A204.1 (cell line): ENCODE results near the gene GRK5.

Experiments used
- FAIRE-seq: peaks from 2 replicates; lab custom pipeline; 2012; peaks lifted over from hg19 to GRCh38; lab: Jason Lieb, UNC

GRK5 gene

DNA sequence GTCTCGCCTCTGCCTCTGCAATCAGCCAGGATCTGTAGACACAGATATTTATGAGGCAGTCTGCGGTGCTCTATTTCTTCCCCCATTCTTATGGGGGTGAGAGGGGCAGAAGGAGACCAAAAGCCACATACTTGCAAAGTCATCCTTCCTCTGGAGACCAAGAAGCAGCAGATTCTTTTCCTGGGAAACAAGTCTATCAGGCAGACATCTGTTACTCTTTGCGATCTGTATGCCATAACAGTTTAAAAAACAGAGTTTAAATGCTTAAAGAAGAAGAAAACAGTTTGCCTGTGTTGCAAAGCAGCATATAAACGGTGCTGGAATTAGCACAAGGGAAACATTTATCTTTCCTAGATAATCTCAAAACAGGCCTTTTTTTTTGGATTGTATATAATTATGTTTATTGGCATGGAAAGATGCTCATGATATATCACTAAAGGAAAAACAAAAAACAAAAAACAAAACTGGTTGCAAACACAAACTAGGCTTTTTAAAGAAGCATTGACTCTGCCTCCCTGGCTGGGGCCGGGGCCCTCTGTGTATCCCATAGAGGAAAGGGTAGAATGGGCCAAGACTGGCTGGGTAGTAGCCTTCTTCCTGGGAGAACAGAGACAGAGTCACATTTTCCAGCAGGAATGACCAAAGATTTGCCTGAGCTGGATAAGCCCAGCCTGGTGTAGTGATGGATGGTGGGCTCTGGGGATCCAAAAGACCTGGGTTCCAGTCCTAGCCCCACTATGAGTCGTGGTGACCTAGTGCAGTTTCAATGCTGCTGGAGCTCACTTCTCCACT, 284.8 kb downstream of the GRK5 start:
- no peak for FAIRE-seq

DNA sequence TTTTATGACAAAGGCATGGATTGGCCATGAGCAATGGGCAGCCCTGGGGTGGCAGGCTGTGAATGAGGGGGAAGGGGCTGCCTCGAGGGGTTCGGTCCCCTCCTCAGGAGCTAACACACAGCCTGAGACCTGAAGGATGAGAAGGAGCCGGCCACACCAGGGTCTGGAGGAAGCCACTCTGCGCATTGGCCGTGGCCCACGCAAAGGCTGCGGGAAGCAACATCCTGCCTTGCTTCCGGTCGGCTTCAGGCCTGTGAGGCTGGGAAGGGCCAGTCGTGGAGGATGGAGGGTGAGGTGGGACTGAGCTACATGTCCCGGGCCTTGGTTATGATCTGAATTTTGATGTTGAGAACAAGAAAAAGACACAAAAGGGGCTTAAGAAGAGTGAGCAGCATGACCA, 285.8 kb downstream of the GRK5 start:
- no peak for FAIRE-seq

DNA sequence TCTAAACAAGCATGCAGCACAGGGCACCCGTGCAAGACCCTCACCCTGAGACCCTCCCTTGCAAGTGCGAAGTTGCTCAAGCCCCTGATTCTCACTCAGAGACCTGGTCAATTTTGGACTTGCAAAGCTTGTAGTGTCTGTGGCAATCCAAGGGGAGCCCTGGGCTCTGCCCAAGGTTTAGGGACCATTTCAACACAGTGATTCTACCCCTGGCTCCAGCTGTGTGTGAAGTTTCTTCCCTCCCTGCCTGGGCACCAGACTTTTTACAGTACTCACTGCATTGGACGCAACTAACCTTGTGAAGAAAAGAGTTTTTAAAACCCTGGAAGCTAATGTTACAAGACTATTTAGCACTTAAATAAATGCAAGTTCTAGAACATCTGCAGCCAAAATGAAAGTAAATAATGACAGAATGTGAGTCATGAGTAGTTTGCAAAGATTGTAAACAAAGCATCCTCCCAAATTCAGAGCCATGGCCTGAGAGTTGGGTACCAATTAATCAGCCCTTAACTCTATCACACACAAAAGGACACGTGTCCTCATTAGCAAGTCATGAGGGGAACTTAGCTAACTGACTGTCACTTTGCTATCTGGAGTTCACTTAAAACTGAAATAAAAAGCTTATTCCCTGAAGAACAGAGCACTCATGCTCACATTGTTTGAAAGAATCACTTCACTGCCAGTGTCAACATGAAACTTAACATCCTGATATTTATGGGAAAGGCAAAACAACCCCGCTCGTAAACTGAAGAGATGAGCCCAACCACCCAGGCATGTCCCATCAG, 287.1 kb downstream of the GRK5 start:
- no peak for FAIRE-seq

DNA sequence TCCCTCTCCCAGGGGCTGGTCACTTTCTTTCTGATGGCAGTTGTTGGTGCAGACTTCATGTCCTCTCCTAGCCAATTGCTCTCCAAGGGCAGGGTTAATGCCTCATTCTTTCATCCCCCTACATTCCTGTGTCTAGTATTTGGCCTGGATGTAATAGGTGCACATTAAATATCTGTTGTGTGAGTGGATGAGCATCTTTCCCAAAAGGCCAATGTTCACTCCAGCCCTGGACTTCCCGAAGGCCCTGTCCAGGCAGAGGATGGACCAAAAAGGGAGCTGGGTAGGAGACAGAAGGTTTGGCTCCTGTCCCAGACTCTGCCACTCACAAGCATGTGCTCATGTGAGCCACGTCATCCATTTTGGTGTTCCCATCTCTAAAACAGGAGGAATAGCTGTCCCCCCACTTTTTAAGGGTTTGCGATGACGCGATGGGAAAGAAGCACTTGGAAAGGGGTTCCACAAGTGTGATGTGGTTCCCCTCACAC, 287.7 kb downstream of the GRK5 start:
- FAIRE-seq = no peak

DNA sequence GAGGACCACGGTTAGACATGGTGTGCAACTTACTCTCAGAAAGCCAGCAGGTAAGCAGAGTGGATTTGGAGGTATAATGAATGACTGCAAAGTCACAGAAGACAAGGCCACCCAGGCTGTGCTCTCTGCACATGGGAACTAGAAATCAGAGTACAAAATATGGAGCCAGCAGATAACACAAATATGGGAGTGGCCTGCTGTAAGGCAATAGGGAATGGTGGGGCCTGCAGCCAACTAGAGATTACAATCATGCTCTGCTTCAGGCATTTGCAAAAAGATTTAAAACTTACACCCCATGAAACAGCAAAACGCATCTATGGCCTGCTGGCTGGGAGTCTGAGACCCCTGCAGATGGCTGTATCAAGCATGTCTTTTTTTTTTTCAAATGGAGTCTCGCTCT, 288.2 kb downstream of the GRK5 start:
- no peak for FAIRE-seq

DNA sequence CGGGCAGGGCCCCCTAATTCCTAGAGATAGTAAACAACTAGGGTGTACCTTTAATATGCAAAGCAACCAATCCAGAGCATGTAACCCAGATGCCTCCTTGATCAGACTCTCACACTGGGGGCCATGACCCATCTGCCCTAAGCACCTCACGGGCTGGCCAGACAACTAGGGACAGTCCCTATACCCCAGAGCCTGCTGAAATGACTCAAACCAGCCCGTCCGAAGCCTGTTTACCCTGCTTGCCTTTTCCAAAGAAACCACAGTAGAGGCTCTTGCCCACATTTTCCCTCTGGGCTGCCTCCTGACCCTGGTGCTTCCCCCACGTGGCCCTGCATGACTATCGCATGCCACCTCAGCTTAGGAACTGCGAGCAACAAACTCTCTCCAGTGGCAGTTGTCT, 288.9 kb downstream of the GRK5 start:
- no peak for FAIRE-seq

DNA sequence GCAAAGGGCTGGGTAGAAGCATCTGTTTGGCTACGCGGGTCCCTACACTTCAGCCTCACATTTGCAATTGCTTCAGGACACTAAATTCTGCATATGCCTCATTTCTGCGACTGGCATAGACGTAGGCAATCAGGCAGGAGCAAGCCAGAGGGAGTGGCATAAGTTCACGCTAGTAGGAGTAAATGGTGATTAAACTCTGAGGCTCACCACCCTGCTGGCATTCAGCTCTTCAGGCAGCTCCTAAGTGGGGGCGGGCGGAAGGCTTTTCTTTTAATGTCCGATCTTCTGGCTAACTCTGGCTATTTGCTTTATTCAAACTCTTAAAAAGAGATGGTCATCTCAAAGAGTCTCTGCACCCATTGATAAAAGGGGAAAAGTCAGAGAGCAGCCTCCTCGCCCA, 289.9 kb downstream of the GRK5 start:
- no peak for FAIRE-seq

DNA sequence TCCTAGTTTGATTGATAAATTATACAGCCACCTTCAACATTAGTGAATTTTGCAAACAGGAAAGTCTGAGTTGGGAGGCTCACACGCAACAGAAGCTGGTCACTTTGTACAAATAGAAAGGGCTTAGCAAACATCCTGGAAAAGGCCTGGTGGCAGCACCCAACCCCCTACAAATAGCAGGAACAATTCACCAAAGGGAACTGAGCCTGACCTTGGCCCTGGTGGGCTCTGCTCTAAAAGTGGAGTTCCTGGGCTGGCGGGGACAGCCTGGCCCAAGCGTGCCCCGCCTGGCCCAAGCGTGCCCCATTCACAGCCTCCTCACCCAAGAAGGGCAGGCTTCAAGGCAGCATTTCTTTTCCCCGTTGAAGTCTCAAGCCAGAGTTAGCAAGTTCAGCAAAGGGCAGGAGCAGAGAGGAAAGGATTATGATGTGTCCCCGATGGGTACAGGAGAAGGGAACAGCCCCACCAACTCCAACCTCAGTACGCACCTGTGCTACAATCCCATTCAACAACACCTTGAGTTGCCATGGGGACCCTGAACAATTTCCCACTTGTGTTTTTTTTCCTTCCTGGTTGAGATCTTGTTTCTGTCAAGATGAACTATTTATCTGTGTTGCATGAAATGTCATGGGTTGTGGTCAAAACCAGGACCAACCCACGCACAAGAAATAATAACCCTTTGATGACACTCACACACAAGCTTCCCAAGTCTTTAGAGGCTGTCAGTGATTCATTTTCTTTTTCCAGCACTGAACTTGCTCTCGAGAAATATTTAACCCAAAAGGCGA, 291.7 kb downstream of the GRK5 start:
- FAIRE-seq = no peak

DNA sequence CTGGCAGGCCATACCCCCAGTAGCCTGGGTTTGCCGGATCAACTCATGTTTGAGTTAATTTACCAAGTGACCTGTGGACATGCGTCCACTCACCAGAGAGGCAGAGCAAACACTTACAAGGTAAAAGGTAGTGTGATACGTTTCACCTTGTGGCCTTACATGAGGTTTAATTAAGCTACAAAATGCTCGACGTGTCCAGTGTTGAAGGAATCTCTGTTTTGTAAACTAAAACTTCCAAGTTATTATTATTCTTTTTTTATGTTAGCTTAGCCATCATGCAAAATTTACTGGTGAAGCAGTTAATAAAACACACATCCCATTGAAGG, 292.3 kb downstream of the GRK5 start:
- FAIRE-seq = no peak

DNA sequence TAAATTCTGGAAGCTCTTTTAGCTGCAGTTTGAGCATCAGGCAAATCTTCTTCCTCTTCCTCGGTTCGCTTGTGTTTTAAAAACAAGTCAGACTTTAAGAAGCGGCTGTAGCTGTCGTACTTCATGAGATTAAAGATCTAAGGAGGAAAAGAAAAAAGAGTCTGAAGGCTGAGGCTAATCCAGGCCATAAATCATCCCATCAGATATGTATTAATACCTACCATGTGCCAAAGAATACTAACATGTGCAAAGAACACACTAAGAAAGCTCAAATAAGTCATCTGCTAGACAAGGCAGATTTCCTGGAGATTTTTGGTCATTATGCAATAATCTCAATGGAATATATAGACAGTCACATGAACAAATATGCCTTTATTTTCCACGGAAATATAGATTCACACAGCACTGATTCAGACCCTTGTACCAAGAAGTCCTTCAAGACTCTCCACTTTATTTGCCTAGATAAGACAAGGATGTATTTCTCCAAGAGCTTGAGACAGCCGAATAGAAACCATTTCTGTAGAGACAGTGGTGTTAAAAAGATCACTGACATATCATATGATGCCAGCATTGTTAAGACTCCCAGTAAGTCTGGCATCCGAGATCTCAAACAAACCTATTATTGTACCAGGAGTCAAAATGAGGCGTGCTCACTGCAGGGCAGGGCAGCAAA, 292.9 kb downstream of the GRK5 start:
- FAIRE-seq = no peak

DNA sequence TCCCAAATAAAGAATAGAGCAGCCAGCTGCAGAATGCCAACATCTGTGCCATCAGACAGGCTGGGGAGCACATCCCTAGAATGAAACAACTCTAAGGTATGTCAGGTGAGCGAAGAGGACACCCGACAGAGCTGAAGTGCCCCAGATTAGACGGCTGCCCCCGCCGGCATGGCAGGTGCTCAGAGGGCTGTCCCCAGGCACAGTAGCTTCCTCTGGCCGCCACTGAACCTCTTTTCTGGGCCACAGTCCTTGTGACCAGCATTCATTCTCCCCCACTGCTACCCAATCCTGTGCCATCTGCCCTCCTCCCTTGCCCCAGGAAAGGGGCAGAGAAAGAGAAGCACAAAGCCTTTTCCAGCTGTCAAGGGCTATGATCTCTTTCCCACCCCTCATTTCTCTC, 293.4 kb downstream of the GRK5 start:
- no peak for FAIRE-seq

DNA sequence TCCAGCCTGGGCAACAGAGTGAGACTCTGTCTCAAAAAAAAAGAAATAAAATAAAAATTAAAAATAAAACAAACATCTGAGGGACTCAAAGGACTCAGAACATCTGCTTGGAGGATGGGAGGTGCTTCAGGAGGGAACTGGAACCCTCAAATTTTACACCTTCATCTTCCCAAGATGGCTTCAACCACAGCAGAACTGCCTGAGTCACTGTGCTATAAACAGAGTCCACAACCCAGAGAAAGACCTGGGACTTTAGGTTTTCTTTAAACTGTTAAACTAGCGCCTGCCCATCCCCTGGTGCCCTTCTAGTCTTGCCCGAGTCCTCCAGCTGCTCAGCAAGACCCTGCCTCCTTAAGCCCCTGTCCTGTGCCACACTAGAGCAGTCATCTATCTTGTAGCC, 294.3 kb downstream of the GRK5 start:
- FAIRE-seq = no peak

DNA sequence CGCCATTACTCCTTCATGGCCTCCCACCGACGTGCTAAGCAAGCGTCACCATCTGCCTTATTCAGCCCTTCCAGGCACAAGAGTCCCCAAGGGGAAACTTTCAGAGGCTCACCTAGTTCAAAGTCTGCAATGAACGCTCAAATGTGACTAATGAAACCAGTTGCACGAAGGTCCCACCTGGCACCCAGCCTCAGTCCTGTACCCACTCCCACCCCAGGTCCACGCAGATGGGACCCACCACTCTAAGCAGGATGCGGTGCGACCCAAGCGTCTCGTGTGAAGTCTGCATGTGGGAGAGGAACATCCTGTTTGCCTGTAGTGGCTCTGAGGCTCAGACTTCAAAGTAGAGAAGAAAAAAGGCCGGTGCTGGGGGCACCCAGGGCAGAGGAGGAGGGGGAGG, 294.8 kb downstream of the GRK5 start:
- FAIRE-seq = no peak

DNA sequence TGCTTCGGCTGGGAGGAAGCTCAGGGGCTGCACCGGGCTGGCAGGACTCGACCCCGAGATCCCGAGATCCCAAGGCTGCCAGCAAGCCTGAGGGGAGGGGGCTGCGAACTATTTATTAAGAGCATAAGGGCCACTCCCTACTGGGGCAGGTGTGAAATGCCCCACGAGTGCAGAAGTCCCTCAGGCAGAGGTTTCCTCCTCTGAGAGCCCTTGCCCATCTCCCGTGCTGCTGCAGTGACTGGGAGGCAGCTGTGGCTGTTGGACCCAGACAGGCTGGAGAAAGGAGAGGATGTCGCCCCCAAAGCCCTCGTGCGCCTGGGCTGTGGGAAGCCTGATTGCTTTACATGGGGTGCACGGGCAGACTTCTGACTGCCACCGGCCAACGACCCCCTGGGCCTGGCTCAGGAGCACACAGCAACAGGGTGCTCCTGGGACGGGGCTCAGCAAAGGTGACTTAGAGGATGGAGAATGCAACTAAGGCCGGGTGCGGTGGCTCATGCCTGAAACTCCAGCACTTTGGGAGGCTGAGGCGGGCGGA, 295.3 kb downstream of the GRK5 start:
- no peak for FAIRE-seq

DNA sequence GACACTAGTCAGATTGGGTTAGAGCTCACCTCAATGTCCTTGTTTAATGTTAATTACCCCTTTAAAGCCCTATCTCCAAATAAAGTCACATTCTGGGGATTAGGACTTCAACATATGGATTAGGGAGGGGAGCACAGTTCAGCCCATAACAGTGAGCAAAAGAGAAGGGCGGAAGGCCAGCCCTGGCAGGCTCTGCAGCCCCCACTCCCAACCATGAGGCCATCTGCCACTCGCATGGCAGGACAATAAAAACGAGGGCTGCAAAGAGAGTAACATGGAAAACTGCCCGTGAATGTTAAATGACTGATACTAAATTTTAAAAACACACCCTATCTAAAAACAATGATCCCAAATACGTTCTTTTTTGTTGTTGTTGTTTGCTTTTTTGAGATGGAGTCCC, 296.4 kb downstream of the GRK5 start:
- FAIRE-seq = no peak

DNA sequence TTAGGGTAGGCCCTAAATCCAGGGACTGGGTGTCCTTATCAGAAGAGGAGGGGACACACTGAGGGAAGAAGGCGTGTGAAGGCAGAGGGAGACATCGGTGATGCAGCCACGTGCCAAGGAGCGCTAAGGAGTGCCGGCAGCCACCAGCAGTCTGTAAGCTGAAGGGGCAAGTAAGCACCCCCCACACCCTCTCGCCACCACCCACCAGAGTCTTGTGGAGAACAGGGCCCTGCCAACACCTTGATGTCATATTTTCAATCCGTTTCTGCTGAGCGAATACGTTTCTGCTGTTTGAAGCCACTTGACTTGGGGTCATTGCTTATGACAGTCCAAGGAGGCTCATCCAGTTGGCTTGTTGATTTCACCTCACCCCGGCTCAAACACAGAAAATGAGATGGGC, 297.3 kb downstream of the GRK5 start:
- FAIRE-seq = no peak

DNA sequence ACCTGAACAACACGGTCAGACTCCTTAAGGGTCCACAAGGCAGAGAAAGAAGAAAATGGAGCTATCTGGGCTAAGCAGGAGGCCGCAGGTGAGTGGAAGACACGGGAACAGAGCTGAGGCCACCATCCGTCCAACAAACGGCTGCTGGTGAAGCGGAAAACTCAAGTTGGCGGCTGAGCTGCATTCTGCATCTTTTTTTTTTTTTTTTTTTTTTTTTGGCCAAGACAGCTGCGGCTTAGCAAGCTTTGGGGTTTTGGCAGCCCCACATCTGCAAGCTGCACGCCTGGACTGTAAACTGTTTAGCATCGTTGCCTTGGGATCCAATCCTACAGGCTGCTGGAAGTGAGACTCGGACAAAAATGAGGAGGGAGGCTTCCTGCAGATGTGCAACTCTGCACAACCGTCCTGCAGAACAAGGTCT, 297.8 kb downstream of the GRK5 start:
- no peak for FAIRE-seq
